GM18505 (cell line): ENCODE results near the gene TNFAIP6.

ENCODE experiments used
- ATAC-seq: cut with Tn5 transposase; IDR thresholded peaks from one replicate; pipeline ENCODE4 v1.9.1; 2021; ENCODE audit not compliant: unreplicated experiment
- POLR2A ChIP-seq: IDR thresholded peaks from 4 replicates; pipeline ENCODE4 v1.6.1; 2011; ENCODE audit warnings: borderline replicate concordance; ENCODE audit not compliant: insufficient read depth, insufficient read length; ENCODE audit errors: extremely low read depth

TNFAIP6 gene

DNA sequence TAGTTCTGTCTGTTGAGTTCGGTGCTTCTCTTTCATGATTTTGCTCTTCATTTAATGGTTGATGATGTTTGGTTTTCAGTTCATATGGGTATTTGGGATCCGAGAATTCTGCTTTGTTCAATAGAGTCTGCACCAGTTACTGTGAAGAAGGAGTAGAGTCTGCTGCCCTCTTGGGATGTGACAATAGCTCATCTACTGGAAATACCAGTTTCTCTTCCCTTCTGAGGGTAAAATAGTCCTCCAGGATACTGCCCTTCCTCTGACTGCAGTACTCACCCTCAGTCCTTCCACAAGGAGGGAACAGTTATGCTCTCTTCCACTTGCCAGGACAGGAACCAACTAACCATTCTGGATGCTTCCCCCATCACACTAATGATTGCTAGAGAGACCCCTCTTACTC lies 12.5 kb upstream of the TNFAIP6 start:
- no peak for ATAC-seq
- no peak for TF ChIP-seq POLR2A

DNA sequence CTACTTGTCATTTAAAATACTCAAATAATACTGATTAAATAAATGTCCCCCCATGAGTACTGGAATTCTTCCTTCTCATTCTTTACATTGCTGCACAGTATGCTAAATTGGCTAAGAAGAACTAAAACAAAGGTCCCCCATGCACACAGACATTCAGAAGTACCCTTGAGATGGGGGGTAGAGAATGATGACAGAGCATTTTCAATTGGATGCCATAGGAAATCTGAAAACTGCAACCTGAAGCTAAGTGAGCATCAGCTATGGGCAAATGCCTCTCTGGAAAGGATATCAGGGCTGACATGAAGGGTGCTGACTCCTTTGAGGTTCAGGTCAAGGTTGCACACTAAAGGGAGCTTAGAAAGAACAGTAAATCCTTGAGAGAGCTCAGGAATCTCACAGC lies 10.1 kb upstream of the TNFAIP6 start:
- no peak for ATAC-seq
- no peak for TF ChIP-seq POLR2A

DNA sequence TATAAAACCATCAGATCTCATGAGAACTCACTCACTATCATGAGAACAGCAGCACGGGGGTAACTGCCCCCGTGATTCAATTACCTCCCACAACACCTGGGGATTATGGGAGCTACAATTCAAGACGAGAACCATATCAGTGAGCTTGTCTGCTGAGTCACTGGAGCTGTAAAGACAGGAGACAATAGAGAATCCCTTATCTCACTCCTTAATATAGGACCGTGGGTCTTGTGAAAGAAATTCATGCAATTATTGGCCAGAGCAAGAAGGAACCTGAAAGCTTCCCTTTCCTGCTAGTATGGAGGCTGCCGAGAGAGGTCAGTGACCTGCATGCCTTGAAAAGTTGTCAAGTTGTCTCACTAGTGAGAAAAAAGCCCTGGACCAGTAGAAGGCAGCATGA lies 9.5 kb upstream of the TNFAIP6 start:
- TF ChIP-seq POLR2A = no peak
- ATAC-seq = no peak

DNA sequence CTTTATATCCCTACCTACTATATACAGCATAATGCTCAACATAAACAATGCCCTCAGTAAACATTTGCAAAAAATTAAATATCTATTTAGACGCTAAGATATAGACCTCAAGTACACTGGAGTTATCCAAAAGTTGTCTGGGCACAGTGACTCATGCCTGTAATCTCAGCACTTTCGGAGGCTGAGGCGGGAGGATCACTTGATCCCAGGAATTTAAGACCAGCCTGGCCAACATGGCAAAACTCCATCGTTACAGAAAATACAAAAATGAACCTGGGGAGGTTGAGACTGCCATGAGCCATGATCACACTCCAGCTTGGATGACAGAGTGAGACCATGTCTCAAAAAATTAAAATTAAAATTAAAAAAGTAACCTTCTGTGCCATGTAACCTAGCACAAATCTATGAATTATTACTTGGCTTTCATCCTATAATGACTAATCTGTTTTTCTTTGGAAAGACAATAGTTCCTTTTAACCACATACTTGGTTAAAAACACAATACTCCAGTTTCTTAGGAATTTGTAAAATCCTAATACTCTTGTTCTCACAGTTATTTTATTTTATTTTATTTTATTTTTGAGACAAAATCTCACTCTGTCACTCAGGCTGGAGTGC lies 6.7 kb upstream of the TNFAIP6 start:
- no peak for ATAC-seq
- TF ChIP-seq POLR2A = no peak

DNA sequence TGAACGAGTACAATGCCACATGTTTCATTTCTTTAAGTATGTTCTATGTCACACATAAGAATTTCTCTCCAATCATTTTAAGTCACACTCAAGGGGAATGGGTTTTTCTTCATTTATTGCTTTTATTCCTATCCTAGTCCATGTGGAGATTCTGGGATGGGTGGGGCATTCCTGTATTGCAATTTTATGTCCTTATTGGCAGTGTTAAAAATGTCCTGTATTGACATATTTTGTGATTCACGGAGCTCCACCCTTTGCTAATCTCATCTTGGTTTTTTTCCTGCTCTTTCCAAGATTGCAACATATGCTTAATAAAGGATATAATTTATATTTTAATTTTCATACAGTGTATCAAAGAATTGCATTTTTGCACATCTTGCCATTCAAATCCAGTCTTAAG lies 3.4 kb upstream of the TNFAIP6 start:
- TF ChIP-seq POLR2A = no peak
- ATAC-seq = no peak

DNA sequence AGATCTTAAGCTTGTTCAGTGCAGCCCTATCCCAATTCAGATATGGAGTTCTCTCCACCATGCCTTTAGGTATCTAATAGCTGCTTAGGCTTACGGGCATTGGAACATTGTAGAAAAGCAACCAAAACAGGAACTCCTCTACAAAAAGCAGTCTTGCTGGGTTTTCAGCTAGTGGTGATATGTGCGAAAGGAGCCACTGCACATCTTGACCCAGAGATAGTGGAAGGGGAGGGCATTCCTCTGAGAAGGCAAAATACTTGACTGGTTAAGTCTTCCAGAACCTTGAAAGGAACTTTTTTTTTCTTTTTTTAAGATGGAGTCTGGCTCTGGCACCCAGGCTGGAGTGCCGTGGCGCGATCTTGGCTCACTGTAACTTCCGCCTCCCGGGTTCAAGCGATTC lies 2.6 kb upstream of the TNFAIP6 start:
- no peak for TF ChIP-seq POLR2A
- no peak for ATAC-seq

DNA sequence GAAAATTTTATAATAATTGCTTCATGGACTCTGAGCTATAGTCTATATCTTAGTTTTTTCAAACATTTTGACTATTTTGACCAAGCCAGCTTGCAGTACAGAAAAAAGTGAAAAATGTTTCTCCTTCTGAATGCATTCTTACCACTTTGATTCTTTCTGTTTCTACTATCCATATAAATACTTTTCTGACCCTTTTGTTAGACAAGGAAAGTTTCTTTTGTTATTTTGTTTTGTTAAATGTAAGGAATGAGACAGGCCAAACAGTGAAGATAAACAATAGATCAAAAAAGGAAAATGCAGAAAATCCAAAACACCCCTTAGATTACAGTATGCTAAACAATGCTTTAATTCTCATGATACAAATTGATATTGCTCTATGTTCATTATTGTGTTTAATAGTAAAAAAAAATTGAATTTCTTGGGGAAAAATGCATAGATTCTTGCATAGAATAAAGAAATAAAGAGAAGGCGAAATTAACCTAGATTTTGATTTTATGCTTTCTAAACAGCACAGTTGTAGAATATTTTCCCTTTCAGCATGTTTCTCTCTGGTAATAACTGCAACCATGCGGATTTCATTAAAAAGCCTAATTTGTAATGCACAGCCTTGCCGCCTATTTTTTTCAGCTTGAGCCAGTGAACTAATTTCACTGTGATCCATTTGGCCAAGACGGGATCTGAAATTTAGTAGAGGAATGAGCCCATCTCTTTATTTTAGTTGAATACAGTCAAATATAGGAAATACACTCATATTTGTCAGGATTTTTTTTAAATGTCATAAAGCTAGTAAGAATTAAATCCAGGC lies 976 bp downstream of the TNFAIP6 start:
- TF ChIP-seq POLR2A = no peak
- ATAC-seq = no peak

DNA sequence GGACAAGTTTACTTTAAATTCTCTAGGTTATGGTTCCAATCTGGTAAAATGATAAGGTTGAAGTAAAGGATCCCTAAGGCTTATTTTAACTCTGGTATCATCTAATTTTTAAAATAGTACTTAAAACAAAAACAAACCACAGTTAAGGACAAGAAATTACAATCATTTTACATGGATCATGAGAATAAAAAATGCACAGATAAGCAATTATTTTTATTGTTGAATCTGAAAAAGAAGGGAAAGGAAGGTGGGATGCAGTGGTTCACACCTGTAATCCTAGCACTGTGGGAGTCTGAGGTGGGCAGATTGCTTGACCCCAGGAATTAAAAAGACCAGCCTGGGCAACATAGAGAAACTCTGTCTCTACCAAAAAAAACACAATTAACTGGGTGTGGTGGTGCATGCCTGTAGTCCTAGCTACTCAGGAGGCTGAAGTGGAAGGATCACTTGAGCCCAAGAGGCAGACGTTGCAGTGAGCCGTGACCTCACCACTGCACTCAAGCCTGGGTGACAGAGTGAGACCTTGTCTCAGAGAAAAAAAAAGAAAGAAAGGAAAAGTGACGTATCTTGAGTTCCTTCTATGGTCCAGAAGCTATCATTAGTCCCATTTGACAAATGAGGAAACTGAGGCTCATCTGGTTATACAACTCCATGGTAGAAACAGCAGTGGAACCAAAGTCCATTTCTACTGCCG lies 2.5 kb downstream of the TNFAIP6 start:
- ATAC-seq = no peak
- no peak for TF ChIP-seq POLR2A

DNA sequence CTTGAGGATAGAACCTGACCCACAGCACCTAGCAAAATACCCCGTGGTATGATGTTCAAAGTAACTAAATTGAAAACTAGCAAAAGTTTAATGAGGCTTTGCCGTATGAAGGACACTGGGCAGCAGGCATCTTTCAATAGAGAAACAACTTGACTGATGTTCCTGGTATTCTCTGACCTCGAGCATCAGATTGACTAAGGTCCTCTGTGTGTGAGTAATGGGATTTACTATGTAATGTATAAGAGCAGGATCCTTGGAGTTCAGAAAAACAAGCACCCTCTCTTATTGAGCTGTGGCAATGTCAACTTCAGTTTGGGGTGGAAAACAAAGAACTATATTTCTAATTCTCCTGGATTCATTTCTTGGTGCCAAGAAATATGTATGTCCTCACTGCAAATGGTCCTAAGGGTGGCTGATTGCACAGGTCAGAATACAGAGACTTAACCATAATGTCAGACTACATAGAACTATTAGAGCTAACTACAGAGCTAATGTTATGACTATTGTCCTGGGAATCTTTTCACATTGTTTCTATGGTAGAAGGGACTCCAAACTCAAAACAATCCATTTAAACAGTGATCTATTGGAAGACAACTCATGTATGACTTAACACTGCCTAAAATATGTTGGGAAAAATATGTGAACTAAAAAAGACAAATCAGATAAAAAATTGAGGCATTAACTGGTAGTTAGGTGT lies 4.4 kb downstream of the TNFAIP6 start:
- no peak for ATAC-seq
- no peak for TF ChIP-seq POLR2A

DNA sequence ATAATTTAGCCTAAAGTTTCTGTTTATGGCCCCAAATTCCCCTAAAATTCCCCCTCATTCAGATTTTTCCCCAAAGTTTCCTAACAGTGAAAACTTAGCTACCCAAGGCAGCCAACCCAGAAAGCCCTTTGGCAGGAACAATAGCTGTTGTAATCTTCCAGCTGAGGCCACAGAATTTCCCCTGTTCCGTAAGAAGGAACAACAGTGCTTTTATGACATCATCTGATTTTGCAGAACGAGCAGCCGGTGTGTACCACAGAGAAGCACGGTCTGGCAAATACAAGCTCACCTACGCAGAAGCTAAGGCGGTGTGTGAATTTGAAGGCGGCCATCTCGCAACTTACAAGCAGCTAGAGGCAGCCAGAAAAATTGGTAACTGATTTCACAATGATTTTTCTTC lies 6.3 kb downstream of the TNFAIP6 start:
- peak; percentile 66 for ATAC-seq
- no peak for TF ChIP-seq POLR2A

DNA sequence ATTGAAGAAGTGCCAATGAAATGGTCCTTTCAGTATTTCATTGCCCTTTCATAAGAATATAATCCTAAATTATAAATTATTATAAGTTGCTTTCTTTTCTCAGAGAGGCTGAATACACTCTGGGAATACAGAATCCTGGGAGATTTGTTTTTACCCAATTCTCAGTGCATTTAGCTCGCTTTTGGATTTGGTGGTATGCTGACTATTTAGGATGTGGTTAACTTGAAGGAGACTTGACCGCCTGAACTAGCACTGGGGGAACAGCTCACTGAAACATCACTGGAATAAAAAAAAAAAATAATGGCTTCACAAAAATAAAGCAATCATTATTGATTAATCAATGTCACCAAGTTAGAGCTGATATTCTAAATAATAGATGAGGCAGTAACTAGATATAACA lies 10.2 kb downstream of the TNFAIP6 start:
- no peak for ATAC-seq
- no peak for TF ChIP-seq POLR2A

DNA sequence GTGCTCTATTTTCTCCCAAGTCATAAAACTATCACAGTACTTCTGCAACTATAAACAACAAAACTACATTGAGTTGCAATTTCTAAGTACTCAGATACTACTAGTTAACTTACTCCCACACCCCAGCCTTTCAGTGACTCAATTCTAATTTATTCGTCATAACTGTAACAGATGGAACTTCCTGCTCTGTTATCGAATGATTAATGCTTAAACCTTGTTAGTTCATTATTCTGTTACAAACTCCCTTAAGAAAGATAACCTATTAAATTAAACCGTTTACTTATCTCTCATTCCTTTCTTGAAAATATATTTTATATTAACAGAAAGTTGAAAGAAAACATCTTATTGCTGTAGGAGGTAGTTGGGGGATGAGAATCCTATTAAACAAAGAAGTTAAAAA lies 17.0 kb downstream of the TNFAIP6 start:
- peak; percentile 94 for ATAC-seq
- no peak for TF ChIP-seq POLR2A

DNA sequence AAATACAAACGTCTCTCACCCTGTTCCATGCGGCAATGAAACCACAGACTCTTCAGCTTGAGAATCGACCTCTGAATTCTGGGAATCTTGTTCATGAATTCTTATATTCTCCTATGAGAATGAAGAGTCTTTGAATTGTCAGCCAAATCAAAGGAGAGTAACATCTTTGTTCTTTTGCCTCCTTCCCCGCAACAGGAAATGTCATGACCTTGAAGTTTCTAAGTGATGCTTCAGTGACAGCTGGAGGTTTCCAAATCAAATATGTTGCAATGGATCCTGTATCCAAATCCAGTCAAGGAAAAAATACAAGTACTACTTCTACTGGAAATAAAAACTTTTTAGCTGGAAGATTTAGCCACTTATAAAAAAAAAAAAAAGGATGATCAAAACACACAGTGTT lies 21.8 kb downstream of the TNFAIP6 start:
- TF ChIP-seq POLR2A = no peak
- ATAC-seq = no peak

DNA sequence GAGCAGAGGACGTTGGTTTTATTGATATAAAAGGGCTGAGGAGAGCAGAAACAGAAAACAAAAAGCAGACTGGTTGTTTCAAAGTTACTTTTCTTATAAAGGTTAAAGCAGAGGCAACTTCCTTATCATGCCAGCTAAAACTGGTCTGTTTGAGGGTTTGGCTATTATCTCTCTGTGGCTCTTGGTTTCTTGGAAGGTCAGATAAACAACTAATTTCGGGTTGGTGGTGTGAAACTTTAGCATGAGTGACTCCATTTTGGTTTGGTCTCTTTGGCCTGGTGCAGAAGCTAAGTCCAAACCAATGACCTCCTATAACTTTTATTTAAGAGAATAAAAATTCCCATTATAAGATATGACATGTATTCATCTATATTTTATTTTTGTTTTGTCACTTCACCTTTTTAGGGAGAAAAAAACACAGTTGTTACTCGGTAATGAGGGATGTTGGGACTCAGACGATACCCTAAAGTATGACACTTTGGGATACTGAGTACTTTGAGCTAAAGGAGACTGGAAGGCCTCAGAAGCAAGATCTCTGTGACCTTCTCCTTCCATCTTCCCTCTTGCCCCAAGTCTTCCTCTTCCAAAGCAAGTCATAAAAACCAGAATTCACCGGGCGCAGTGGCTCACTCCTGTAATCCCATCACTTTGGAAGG lies 23.3 kb downstream of the TNFAIP6 start:
- no peak for ATAC-seq
- no peak for TF ChIP-seq POLR2A

DNA sequence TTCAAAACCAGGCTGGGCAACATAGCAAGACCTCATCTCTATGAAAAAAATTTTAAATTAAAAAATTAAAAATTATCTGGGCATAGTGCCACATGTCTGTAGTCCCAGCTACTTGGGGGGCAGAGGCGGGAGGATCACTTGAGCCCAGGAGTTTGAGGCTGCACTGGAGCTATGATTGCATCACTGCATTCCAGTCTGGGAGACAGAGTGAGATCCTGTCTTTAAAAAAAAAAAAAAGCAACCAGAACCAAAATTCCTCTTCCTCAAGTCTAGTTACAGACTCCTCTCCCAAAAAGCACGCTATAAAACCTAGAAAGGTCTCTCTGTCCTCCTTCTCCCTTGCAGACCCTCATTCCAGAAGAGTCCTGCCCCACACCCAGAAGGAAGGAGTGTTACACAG lies 23.9 kb downstream of the TNFAIP6 start:
- no peak for TF ChIP-seq POLR2A
- ATAC-seq = no peak
